ENCODE results near the gene HES3.
"Not testable (repeated sequence)": the region's sequence is repeated elsewhere in the genome, so short reads cannot be mapped to it uniquely, and the experiment has no call there.

The HES3 gene

GRCh38 chr1:6219641-6220040 lies 24.3 kb upstream of the HES3 start:
- H3K27me3 ChIP-seq (replicated peaks in 2 of 5; ENCODE audit: control insufficient read depth in 4 of 5, insufficient read depth in 5 of 5, low read length in 4 of 5): not testable (repeated sequence)

GRCh38 chr1:6220236-6220635 lies 23.7 kb upstream of the HES3 start:
- H3K4me1 ChIP-seq (ENCODE audit: control extremely low read depth in 1 of 4, control insufficient read depth in 4 of 4, insufficient read depth in 4 of 4, low read length in 3 of 4): no peaks in the 10 kb centered on the region
- no peak overlapping the region for H3K4me3 ChIP-seq (ENCODE audit: control insufficient read depth in 1 of 7, extremely low read depth in 1 of 7, insufficient read depth in 4 of 7, low read depth in 2 of 7, low read length in 6 of 7)
- no peaks in the 10 kb centered on the region for H3K9me3 ChIP-seq (ENCODE audit: control extremely low read depth in 1 of 5, control insufficient read depth in 4 of 5, insufficient read depth in 2 of 5, low read depth in 1 of 5, low read length in 4 of 5)
- no peaks in the 10 kb centered on the region for H3K27me3 ChIP-seq (replicated peaks in 2 of 5; ENCODE audit: control insufficient read depth in 4 of 5, insufficient read depth in 5 of 5, low read length in 4 of 5)
- H3K36me3 ChIP-seq (ENCODE audit: control insufficient read depth in 4 of 4, insufficient read depth in 4 of 4, low read length in 3 of 4): peaks cover 2 to 37% (median 22%) of the 10 kb centered on the region in 4 experiments
- H3K27ac ChIP-seq (ENCODE audit: insufficient read depth in 1 of 2, low read depth in 1 of 2, low read length in 2 of 2, poor library complexity in 1 of 2, severe bottlenecking in 2 of 2): no peak overlapping the region
- CTCF ChIA-PET: interaction anchor here (1.2 kb wide), 1 partner anchor 15 kb away, joined by 4 read pairs; no protein-coding TSS in a partner anchor
- DNase-seq: no peak
- POLR2A ChIA-PET: no interaction called here
- WGBS (ENCODE audit: insufficient coverage): 97% methylated on average over 8 of the region's 8 CpGs

More at GRCh38 chr1:6219641-6220040, 24.3 kb upstream of the HES3 start:
- peaks cover 2 to 31% (median 16%) of the 10 kb centered on the region in 4 experiments for H3K36me3 ChIP-seq (ENCODE audit: control insufficient read depth in 4 of 4, insufficient read depth in 4 of 4, low read length in 3 of 4)
- 91% methylated on average over 8 of the region's 11 CpGs for WGBS (ENCODE audit: insufficient coverage)
- CTCF ChIA-PET; H3K27ac ChIP-seq (ENCODE audit: insufficient read depth in 1 of 2, low read depth in 1 of 2, low read length in 2 of 2, poor library complexity in 1 of 2, severe bottlenecking in 2 of 2); H3K4me1 ChIP-seq (ENCODE audit: control extremely low read depth in 1 of 4, control insufficient read depth in 4 of 4, insufficient read depth in 4 of 4, low read length in 3 of 4); POLR2A ChIA-PET; H3K9me3 ChIP-seq (ENCODE audit: control extremely low read depth in 1 of 5, control insufficient read depth in 4 of 5, insufficient read depth in 2 of 5, low read depth in 1 of 5, low read length in 4 of 5); DNase-seq; H3K4me3 ChIP-seq (ENCODE audit: control insufficient read depth in 1 of 7, extremely low read depth in 1 of 7, insufficient read depth in 4 of 7, low read depth in 2 of 7, low read length in 6 of 7): not testable (repeated sequence)

- peaks cover 2 to 46% (median 28%) of the 10 kb centered on the region in 4 experiments for H3K36me3 ChIP-seq (ENCODE audit: control insufficient read depth in 4 of 4, insufficient read depth in 4 of 4, low read length in 3 of 4)
- POLR2A ChIA-PET: interaction anchor here (0.7 kb wide), 1 partner anchor 136 kb away, joined by 3 read pairs; no protein-coding TSS in a partner anchor
- H3K4me3 ChIP-seq (ENCODE audit: control insufficient read depth in 1 of 7, extremely low read depth in 1 of 7, insufficient read depth in 4 of 7, low read depth in 2 of 7, low read length in 6 of 7): no peak overlapping the region
- H3K27me3 ChIP-seq (replicated peaks in 2 of 5; ENCODE audit: control insufficient read depth in 4 of 5, insufficient read depth in 5 of 5, low read length in 4 of 5): no peaks in the 10 kb centered on the region
- DNase-seq: no peak
- no peaks in the 10 kb centered on the region for H3K9me3 ChIP-seq (ENCODE audit: control extremely low read depth in 1 of 5, control insufficient read depth in 4 of 5, insufficient read depth in 2 of 5, low read depth in 1 of 5, low read length in 4 of 5)
- H3K27ac ChIP-seq (ENCODE audit: insufficient read depth in 1 of 2, low read depth in 1 of 2, low read length in 2 of 2, poor library complexity in 1 of 2, severe bottlenecking in 2 of 2): no peak overlapping the region
- H3K4me1 ChIP-seq (ENCODE audit: control extremely low read depth in 1 of 4, control insufficient read depth in 4 of 4, insufficient read depth in 4 of 4, low read length in 3 of 4): no peaks in the 10 kb centered on the region
- CTCF ChIA-PET: interaction anchor here (0.9 to 1.2 kb wide), 2 partner anchors 17 to 166 kb away, joined by 3 to 4 read pairs; no protein-coding TSS in a partner anchor
- 97% methylated on average over 12 of the region's 12 CpGs for WGBS (ENCODE audit: insufficient coverage)
Observed at GRCh38 chr1:6221210-6221784, 22.7 kb upstream of the HES3 start.

GRCh38 chr1:6222636-6223035 lies 21.3 kb upstream of the HES3 start:
- Histone ChIP-seq H3K4me1 (ENCODE audit: control extremely low read depth in 1 of 4, control insufficient read depth in 4 of 4, insufficient read depth in 4 of 4, low read length in 3 of 4) (no peaks in the 10 kb centered on the region), H3K27me3 (replicated peaks in 2 of 5; ENCODE audit: control insufficient read depth in 4 of 5, insufficient read depth in 5 of 5, low read length in 4 of 5) (no peaks in the 10 kb centered on the region), H3K27ac (ENCODE audit: insufficient read depth in 1 of 2, low read depth in 1 of 2, low read length in 2 of 2, poor library complexity in 1 of 2, severe bottlenecking in 2 of 2) (no peak overlapping the region), H3K36me3 (ENCODE audit: control insufficient read depth in 4 of 4, insufficient read depth in 4 of 4, low read length in 3 of 4) (peaks cover 2 to 57% (median 36%) of the 10 kb centered on the region in 4 experiments), H3K9me3 (ENCODE audit: control extremely low read depth in 1 of 5, control insufficient read depth in 4 of 5, insufficient read depth in 2 of 5, low read depth in 1 of 5, low read length in 4 of 5) (no peaks in the 10 kb centered on the region), H3K4me3 (ENCODE audit: control insufficient read depth in 1 of 7, extremely low read depth in 1 of 7, insufficient read depth in 4 of 7, low read depth in 2 of 7, low read length in 6 of 7) (no peak overlapping the region)
- POLR2A ChIA-PET: no interaction called here
- DNase-seq: no peak
- WGBS (ENCODE audit: insufficient coverage): 95% methylated on average over 6 of the region's 6 CpGs
- CTCF ChIA-PET: no interaction called here

- WGBS (ENCODE audit: insufficient coverage): 100% methylated on average over 4 of the region's 13 CpGs
- Histone ChIP-seq H3K4me3 (ENCODE audit: control insufficient read depth in 1 of 7, extremely low read depth in 1 of 7, insufficient read depth in 4 of 7, low read depth in 2 of 7, low read length in 6 of 7) (no peak overlapping the region), H3K27me3 (replicated peaks in 2 of 5; ENCODE audit: control insufficient read depth in 4 of 5, insufficient read depth in 5 of 5, low read length in 4 of 5) (no peaks in the 10 kb centered on the region), H3K36me3 (ENCODE audit: control insufficient read depth in 4 of 4, insufficient read depth in 4 of 4, low read length in 3 of 4) (peaks cover 2 to 59% (median 40%) of the 10 kb centered on the region in 4 experiments), H3K27ac (ENCODE audit: insufficient read depth in 1 of 2, low read depth in 1 of 2, low read length in 2 of 2, poor library complexity in 1 of 2, severe bottlenecking in 2 of 2) (no peak overlapping the region), H3K4me1 (ENCODE audit: control extremely low read depth in 1 of 4, control insufficient read depth in 4 of 4, insufficient read depth in 4 of 4, low read length in 3 of 4) (no peaks in the 10 kb centered on the region), H3K9me3 (ENCODE audit: control extremely low read depth in 1 of 5, control insufficient read depth in 4 of 5, insufficient read depth in 2 of 5, low read depth in 1 of 5, low read length in 4 of 5) (no peaks in the 10 kb centered on the region)
- DNase-seq: no peak
- POLR2A ChIA-PET: no interaction called here
- CTCF ChIA-PET: interaction anchor here (1.0 kb wide), 1 partner anchor 15 kb away, joined by 4 read pairs; no protein-coding TSS in a partner anchor
Observed at GRCh38 chr1:6223617-6224016, 20.4 kb upstream of the HES3 start.

- POLR2A ChIA-PET: interaction anchor here (0.6 kb wide), 1 partner anchor 9 kb away, joined by 3 read pairs; no protein-coding TSS in a partner anchor
- DNase-seq: no peak
- H3K9me3 ChIP-seq (ENCODE audit: control extremely low read depth in 1 of 5, control insufficient read depth in 4 of 5, insufficient read depth in 2 of 5, low read depth in 1 of 5, low read length in 4 of 5): no peaks in the 10 kb centered on the region
- H3K27me3 ChIP-seq (replicated peaks in 2 of 5; ENCODE audit: control insufficient read depth in 4 of 5, insufficient read depth in 5 of 5, low read length in 4 of 5): no peaks in the 10 kb centered on the region
- H3K4me1 ChIP-seq (ENCODE audit: control extremely low read depth in 1 of 4, control insufficient read depth in 4 of 4, insufficient read depth in 4 of 4, low read length in 3 of 4): no peaks in the 10 kb centered on the region
- WGBS (ENCODE audit: insufficient coverage): 97% methylated on average over 12 of the region's 15 CpGs
- H3K36me3 ChIP-seq (ENCODE audit: control insufficient read depth in 4 of 4, insufficient read depth in 4 of 4, low read length in 3 of 4): peaks cover 2 to 67% (median 42%) of the 10 kb centered on the region in 4 experiments
- CTCF ChIA-PET: interaction anchor here (1.0 kb wide), 1 partner anchor 13 kb away, joined by 4 read pairs; no protein-coding TSS in a partner anchor
- no peak overlapping the region for H3K4me3 ChIP-seq (ENCODE audit: control insufficient read depth in 1 of 7, extremely low read depth in 1 of 7, insufficient read depth in 4 of 7, low read depth in 2 of 7, low read length in 6 of 7)
- H3K27ac ChIP-seq (ENCODE audit: insufficient read depth in 1 of 2, low read depth in 1 of 2, low read length in 2 of 2, poor library complexity in 1 of 2, severe bottlenecking in 2 of 2): no peak overlapping the region
Observed at GRCh38 chr1:6224718-6225117, 19.3 kb upstream of the HES3 start.

GRCh38 chr1:6225651-6226050 lies 18.3 kb upstream of the HES3 start:
- CTCF ChIA-PET: no interaction called here
- Histone ChIP-seq H3K27me3 (replicated peaks in 2 of 5; ENCODE audit: control insufficient read depth in 4 of 5, insufficient read depth in 5 of 5, low read length in 4 of 5) (no peaks in the 10 kb centered on the region), H3K4me1 (ENCODE audit: control extremely low read depth in 1 of 4, control insufficient read depth in 4 of 4, insufficient read depth in 4 of 4, low read length in 3 of 4) (no peaks in the 10 kb centered on the region), H3K9me3 (ENCODE audit: control extremely low read depth in 1 of 5, control insufficient read depth in 4 of 5, insufficient read depth in 2 of 5, low read depth in 1 of 5, low read length in 4 of 5) (no peaks in the 10 kb centered on the region), H3K36me3 (ENCODE audit: control insufficient read depth in 4 of 4, insufficient read depth in 4 of 4, low read length in 3 of 4) (peaks cover 2 to 68% (median 47%) of the 10 kb centered on the region in 4 experiments), H3K27ac (ENCODE audit: insufficient read depth in 1 of 2, low read depth in 1 of 2, low read length in 2 of 2, poor library complexity in 1 of 2, severe bottlenecking in 2 of 2) (no peak overlapping the region), H3K4me3 (ENCODE audit: control insufficient read depth in 1 of 7, extremely low read depth in 1 of 7, insufficient read depth in 4 of 7, low read depth in 2 of 7, low read length in 6 of 7) (no peak overlapping the region)
- POLR2A ChIA-PET: interaction anchor here (0.7 kb wide), 1 partner anchor 49 kb away, joined by 3 read pairs; no protein-coding TSS in a partner anchor
- WGBS (ENCODE audit: insufficient coverage): 95% methylated on average over 7 of the region's 8 CpGs
- DNase-seq: no peak

Measured in common myeloid progenitor, CD34-positive (primary cell).